ENCODE data around the gene FGD5. TPM values are rescaled to one million over a fixed set of nuclear protein-coding genes. Genes with fewer than 3 reads are reported as not detected.
A peak's percentile ranks its signal among the peaks of the same experiment; 100 is the strongest.

FGD5 gene
- total RNA-seq, 3 donors from 2014 or later: 0.13 to 0.25 TPM; not detected in 1

DNA sequence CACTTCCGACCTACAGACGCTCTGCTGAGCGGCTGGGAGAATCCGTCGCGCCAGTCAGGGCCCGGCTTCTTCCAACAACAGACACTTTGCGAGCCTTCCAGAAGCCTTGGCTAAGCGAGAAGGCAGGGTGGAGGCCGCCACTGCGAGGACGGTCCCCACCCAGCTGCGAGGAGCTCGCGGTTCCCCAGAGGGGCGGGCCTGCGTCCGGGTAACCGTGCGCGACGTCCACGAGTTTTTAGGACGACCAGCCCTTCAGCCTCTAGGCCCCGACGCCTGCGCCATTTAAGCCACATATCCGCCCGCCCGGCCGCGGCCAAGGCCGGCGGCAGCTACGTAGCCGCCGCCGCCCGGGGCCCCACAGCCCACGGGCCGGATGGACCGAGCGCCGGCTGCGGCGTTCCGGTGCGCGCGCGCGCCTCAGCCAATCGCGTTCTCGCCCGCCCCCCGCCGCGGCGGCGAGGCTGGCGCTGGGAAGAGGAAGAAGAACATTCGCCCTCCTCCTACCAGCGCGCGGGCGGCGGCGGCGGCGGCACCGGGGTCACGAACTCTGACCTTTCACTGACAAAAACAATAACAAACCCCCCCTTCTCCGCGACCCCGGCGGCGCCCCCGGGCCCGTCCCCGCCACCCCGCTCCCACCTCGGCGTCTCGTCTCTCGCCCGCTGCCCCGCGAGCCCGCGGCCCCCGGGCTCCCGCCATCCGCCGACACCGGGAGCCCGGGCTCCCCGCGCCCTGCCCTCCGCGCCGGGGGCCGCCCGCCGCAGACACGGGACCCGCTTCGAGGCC is 128.5 kb downstream of the FGD5 start, which contains the start of gene NR2C2:
Gene NR2C2, plus strand, starts transcription at position 484 of the 786 bp plus-strand sequence. CDS start 56,332 bp downstream, outside the sequence.
- peak within 1 kb of the TSS; percentile 99 for H3K4me3 Mint-ChIP-seq
- H3K27me3 Mint-ChIP-seq (ENCODE audit: low read depth): no peaks in the 10 kb centered on the region
- H3K9me3 Mint-ChIP-seq: no peaks in the 10 kb centered on the region
- peaks cover 16% of the 10 kb centered on the region for H3K36me3 Mint-ChIP-seq (ENCODE audit: insufficient read depth)
- peak; percentile 79 to 80 for ATAC-seq
- DNase-seq: peak; percentile 86
- peaks cover 43% of the 10 kb centered on the region for H3K4me1 Mint-ChIP-seq (ENCODE audit: low read depth)

DNA sequence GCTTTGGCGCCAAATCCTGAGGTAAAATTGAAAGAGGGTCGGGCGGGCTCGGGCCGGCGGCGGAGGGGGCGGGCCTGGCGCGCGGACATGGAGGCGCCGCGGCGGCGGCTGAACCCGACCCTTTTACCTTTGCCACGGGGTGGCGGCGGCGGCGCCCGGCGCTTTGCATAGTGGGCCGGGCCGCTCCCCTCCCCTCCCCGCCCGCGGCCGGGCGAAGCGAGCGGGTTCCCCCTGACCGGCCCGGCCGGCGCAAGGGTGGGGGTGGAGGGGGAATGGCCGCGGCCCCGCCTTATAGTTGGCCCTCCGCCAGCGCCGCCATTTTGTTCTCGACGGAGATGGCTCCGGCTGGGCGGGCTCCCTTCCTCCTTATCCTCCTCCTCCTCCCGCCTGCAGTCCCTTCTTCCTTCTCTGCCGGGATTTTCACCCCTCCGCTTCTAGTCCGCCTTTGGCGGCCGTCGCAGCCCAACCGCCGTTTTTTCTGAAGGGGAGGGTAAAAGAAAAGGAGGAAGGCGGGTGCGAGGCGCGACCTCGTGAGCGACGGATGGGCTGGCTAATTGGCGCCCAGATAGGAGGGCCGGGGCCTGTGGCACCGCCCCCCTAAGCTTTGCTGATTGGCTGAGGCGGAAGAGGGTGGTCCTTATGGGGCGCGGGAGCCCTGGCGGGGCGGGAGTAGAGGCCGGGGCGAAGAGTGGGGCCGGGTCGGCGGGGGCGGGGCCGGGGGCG is 129.3 kb downstream of the FGD5 start:
- H3K27me3 Mint-ChIP-seq (ENCODE audit: low read depth): no peaks in the 10 kb centered on the region
- H3K9me3 Mint-ChIP-seq: no peaks in the 10 kb centered on the region
- ATAC-seq: peak; percentile 92 to 93
- H3K4me1 Mint-ChIP-seq (ENCODE audit: low read depth): peaks cover 47% of the 10 kb centered on the region
- DNase-seq: peak; percentile 93
- peaks cover 20% of the 10 kb centered on the region for H3K36me3 Mint-ChIP-seq (ENCODE audit: insufficient read depth)
- peak overlapping the region; percentile 99 for H3K4me3 Mint-ChIP-seq

DNA sequence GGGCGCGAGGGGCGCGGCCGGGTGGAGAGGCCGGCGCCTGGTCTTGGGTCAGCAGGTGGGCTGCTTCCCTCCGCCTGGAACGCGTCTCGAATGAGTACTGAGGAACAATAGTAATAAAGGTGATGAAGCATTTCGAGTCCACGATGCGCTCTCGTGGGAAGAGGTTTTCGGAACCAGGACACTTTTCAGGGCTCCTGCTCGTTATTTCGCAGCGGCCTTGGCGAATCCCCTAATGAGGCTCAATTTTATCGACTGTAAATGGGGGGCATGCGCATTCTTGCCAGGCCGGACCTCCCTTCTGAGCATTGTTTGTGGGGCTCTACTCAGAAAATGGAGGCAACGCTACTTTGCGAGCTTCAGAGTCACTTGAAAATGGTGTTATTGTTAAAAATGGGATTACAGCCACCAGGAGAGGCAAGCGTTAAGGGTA is 129.9 kb downstream of the FGD5 start:
- peak overlapping the region; percentile 99 for H3K4me3 Mint-ChIP-seq
- no peaks in the 10 kb centered on the region for H3K27me3 Mint-ChIP-seq (ENCODE audit: low read depth)
- H3K36me3 Mint-ChIP-seq (ENCODE audit: insufficient read depth): peaks cover 18% of the 10 kb centered on the region
- no peak for DNase-seq
- no peaks in the 10 kb centered on the region for H3K9me3 Mint-ChIP-seq
- H3K4me1 Mint-ChIP-seq (ENCODE audit: low read depth): peaks cover 46% of the 10 kb centered on the region
- no peak for ATAC-seq

DNA sequence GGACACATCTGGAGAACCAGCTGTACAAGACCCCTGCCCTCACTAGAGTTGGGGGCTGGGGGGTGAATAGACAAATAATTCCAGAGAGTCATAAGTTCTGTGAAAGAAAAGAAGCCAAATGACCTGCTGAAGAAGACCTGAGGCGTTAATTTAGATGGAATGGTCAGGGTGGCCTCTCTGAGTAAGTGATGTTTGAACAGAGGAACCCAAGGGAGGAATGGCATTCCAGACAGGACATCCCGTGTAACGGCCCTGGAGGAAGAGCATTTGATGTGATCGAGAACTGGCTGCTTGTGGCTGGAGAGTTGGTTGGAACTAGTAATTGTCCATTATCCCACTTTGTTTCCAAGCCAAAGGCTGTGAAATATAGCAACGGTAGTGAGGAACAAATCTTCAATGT is 130.4 kb downstream of the FGD5 start:
- ATAC-seq (no peak), DNase-seq (no peak)
- H3K4me3 Mint-ChIP-seq: peak overlapping the region; percentile 99
- no peaks in the 10 kb centered on the region for H3K9me3 Mint-ChIP-seq
- H3K27me3 Mint-ChIP-seq (ENCODE audit: low read depth): no peaks in the 10 kb centered on the region
- peaks cover 41% of the 10 kb centered on the region for H3K4me1 Mint-ChIP-seq (ENCODE audit: low read depth)
- peaks cover 15% of the 10 kb centered on the region for H3K36me3 Mint-ChIP-seq (ENCODE audit: insufficient read depth)

DNA sequence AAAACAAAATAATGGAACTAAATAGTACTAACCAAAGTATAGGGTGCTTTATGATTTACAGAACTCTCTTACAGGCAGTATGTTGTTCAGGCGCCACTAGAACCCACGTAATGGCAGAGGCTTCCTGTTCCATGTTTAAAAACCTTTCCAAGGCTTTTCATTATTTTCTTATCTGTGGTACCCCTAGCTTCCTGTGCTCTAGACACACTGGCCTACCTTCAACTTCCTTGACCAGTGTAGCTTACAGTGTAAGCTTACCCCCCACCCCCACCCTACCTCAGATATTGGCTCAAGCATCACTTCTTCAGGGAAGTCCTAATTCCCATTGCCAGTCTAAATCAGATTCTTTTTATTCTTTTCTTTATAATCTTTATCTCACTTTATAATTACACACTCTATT is 131.5 kb downstream of the FGD5 start:
- H3K36me3 Mint-ChIP-seq (ENCODE audit: insufficient read depth): peaks cover 18% of the 10 kb centered on the region
- ATAC-seq (no peak), DNase-seq (no peak)
- H3K9me3 Mint-ChIP-seq: no peaks in the 10 kb centered on the region
- no peaks in the 10 kb centered on the region for H3K27me3 Mint-ChIP-seq (ENCODE audit: low read depth)
- H3K4me1 Mint-ChIP-seq (ENCODE audit: low read depth): peaks cover 47% of the 10 kb centered on the region
- H3K4me3 Mint-ChIP-seq: no peak overlapping the region

DNA sequence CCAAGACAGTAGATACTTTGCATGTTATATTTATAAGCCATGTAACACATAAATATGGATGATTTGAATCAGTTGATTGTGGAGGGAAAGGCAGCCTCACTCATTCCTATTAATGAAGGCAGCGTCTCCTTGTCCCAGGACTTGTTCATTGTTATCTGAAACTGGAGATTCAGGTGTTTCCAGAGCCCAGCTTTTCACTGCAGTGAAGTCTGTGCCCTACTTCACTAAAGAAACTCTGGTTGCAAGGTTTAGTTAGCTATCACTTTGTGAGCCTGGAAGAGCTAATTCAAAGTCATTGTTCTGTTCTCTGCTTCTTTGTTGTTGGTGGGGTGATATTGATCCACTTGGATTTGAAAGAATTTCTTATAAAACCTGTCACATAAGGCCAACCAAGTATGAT is 138.4 kb downstream of the FGD5 start:
- Mint-ChIP-seq H3K27me3 (ENCODE audit: low read depth) (no peaks in the 10 kb centered on the region), H3K4me3 (no peak overlapping the region), H3K4me1 (ENCODE audit: low read depth) (peaks cover 64% of the 10 kb centered on the region), H3K36me3 (ENCODE audit: insufficient read depth) (peaks cover 26% of the 10 kb centered on the region), H3K9me3 (no peaks in the 10 kb centered on the region)
- DNase-seq (no peak), ATAC-seq (no peak)

DNA sequence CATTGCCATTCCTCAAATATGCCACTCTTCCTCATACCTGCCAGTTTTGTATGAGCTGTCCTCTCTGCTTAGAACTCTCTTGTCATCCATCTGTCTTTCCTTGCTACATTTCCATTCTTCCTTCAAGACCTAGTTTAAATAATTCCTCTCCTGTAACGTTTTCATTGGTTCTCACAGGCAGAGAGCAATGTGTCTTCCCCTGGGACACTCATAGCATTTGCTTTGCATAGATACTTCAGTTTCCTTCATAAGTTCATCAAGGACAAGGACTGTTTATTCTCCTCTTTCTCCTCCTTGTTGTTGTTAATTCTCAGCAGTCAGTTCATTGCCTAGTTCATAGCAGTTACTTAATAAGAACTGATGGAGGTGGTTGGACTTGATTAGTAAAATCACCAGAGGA is 139.2 kb downstream of the FGD5 start:
- ATAC-seq: no peak
- DNase-seq: no peak
- Mint-ChIP-seq H3K36me3 (ENCODE audit: insufficient read depth) (peaks cover 25% of the 10 kb centered on the region), H3K4me1 (ENCODE audit: low read depth) (peaks cover 62% of the 10 kb centered on the region), H3K9me3 (no peaks in the 10 kb centered on the region), H3K4me3 (no peak overlapping the region), H3K27me3 (ENCODE audit: low read depth) (no peaks in the 10 kb centered on the region)

DNA sequence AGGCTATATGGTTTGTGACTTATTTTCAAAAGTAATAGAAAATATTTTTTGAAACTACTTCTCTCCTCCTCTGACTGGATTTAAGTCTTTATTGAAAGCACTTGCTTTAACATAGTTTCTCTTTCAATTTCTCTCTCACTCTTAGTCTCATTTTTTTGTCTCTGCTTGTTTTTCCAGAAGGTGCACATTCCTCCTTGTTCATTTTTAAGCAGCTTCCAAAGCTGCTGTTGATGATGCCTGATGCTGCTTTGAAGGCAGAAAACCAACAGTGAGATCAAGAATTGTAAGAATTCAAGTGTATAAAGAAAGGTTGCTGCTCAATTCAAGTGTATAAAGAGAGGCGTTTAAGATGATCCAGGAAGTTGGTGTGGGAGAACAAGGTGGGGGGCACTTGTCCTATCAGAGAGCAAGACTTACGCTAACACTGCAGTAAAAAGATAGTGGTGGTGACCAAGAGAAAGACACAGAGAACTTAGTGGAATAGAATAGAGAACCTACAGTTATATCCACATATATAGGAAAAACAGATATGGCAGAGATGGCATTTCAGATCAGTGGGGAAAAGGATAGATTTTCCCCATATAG is 140.7 kb downstream of the FGD5 start:
- Mint-ChIP-seq H3K4me1 (ENCODE audit: low read depth) (peaks cover 57% of the 10 kb centered on the region), H3K4me3 (peak overlapping the region; percentile 71), H3K27me3 (ENCODE audit: low read depth) (no peaks in the 10 kb centered on the region), H3K9me3 (no peaks in the 10 kb centered on the region), H3K36me3 (ENCODE audit: insufficient read depth) (peaks cover 26% of the 10 kb centered on the region)
- DNase-seq: no peak
- ATAC-seq: peak; percentile 78 to 84

DNA sequence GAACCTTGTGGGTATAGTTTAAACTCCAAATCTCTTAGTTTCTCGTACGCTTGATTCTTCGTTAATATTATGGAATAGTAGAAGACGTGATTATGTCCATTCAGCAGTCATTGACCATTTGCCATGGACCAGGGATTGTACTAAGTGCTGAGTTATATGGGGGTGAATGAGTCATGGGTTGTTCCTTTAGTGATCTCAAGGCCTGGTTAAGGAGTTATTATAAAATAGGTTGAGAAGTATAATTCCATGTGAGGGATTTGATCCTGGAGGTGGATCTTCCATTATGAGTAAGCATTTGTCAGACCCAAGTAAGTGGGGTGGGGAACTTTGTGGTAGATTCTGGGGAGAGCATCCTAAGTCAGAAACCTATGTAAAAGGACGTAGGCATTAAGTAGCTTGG is 144.0 kb downstream of the FGD5 start:
- H3K9me3 Mint-ChIP-seq: no peaks in the 10 kb centered on the region
- ATAC-seq (no peak), DNase-seq (no peak)
- peaks cover 38% of the 10 kb centered on the region for H3K36me3 Mint-ChIP-seq (ENCODE audit: insufficient read depth)
- no peak overlapping the region for H3K4me3 Mint-ChIP-seq
- peaks cover 32% of the 10 kb centered on the region for H3K4me1 Mint-ChIP-seq (ENCODE audit: low read depth)
- no peaks in the 10 kb centered on the region for H3K27me3 Mint-ChIP-seq (ENCODE audit: low read depth)

DNA sequence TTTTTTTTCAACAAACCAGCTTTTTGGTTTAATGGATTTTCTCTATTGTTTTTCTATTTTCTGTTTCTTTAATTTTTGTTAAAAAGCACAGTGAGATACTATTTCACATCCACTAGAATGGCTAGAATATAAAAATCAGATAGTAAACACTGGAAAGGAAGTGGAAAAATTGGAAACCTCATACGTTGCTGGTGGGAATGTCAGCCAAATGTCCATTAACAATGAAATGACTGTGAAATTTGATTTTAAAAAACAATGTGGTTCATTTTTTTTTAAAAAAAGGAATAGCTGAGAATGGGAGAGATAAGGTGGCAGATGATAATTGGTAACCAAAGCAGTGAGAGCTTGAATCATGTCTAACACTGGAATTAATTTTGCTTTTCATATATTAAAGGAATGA is 148.5 kb downstream of the FGD5 start:
- no peak for ATAC-seq
- Mint-ChIP-seq H3K27me3 (ENCODE audit: low read depth) (no peaks in the 10 kb centered on the region), H3K36me3 (ENCODE audit: insufficient read depth) (peaks cover 31% of the 10 kb centered on the region), H3K9me3 (no peaks in the 10 kb centered on the region), H3K4me3 (no peak overlapping the region), H3K4me1 (ENCODE audit: low read depth) (peaks cover 8% of the 10 kb centered on the region)
- no peak for DNase-seq

DNA sequence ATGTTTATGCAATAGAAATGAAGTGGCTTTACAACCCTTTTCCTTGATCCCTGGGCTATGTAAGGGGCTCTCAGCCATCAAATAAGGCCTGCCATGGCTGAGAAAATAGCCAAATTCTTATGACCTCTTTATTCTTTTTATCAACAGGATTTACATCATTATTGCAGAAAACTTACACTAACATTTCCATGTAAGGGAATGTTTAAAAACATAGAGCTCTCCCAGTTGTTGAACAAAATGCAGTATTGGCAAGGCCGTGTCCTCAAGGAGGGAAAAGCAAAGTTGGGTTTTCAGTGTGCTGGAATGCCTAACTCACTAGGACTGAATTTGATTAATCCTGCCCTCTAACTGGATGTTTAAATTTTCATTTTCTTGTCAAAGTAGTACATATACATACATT is 150.9 kb downstream of the FGD5 start:
- H3K4me1 Mint-ChIP-seq (ENCODE audit: low read depth): peaks cover 11% of the 10 kb centered on the region
- H3K4me3 Mint-ChIP-seq: no peak overlapping the region
- H3K27me3 Mint-ChIP-seq (ENCODE audit: low read depth): no peaks in the 10 kb centered on the region
- H3K9me3 Mint-ChIP-seq: no peaks in the 10 kb centered on the region
- ATAC-seq: no peak
- DNase-seq: no peak
- H3K36me3 Mint-ChIP-seq (ENCODE audit: insufficient read depth): peaks cover 44% of the 10 kb centered on the region

DNA sequence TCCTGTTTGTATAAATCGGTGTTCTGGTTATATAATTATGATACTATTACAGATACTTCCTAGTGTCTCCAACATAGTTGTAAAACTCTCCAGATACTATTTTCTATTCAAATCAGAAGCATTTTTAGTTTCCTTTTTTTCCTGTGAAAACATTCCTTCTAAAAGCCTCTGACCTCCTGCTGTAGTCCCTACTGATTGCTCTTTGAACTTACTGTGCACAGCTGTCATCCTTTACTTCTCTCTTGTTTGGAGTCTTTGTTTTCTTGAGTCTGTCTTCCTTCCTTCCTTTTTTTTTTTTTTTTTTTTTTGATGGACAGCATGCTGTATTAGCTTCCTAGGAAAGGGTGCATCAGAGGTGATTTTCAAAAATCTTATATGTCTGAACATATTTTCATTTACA is 157.6 kb downstream of the FGD5 start:
- Mint-ChIP-seq H3K4me3 (no peak overlapping the region), H3K27me3 (ENCODE audit: low read depth) (no peaks in the 10 kb centered on the region), H3K4me1 (ENCODE audit: low read depth) (peaks cover 26% of the 10 kb centered on the region), H3K36me3 (ENCODE audit: insufficient read depth) (peaks cover 42% of the 10 kb centered on the region), H3K9me3 (no peaks in the 10 kb centered on the region)
- DNase-seq (no peak), ATAC-seq (no peak)

DNA sequence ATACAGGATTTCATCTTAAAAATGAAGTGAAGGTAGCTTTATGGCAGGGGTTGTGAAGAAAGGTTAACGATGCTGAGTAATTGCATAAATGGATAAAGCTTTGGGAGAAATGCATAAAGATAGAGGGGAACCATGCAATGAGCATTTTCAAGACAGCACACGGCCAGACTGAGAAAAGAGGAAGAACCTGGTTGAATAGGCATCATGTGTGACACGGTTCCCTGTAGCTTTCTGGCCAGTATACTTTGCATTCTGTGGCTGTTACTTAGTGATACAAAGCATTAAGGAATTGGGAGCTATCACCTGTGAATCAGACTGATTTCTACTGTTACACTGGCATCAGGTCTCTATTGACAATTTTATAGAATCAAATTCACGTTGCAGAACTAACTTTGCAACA is 161.9 kb downstream of the FGD5 start:
- DNase-seq (no peak), ATAC-seq (no peak)
- peaks cover 25% of the 10 kb centered on the region for H3K4me1 Mint-ChIP-seq (ENCODE audit: low read depth)
- H3K36me3 Mint-ChIP-seq (ENCODE audit: insufficient read depth): peaks cover 26% of the 10 kb centered on the region
- no peaks in the 10 kb centered on the region for H3K27me3 Mint-ChIP-seq (ENCODE audit: low read depth)
- no peak overlapping the region for H3K4me3 Mint-ChIP-seq
- H3K9me3 Mint-ChIP-seq: peaks cover 7% of the 10 kb centered on the region

Data from activated T-cell treated with anti-CD3 and anti-CD28 coated beads, Interleukin-2, amount 50 U/mL, for 4 hours (primary cell).